Mesodermal cell (in vitro differentiated cells): ENCODE measurements around the gene GNG12.
A peak's percentile ranks its signal among the peaks of the same experiment; 100 is the strongest.

Experiments used
- H3K27ac ChIP-seq: 2 replicates; pipeline ENCODE4 v1.7.0; 2013; ENCODE audit warnings: mild to moderate bottlenecking, low read depth, low read length, moderate library complexity; ENCODE audit not compliant: severe bottlenecking
- H3K36me3 ChIP-seq: 2 replicates; pipeline ENCODE4 v1.7.1; 2013; ENCODE audit warnings: mild to moderate bottlenecking, low read length, moderate library complexity; ENCODE audit not compliant: control insufficient read depth, insufficient read depth
- H3K4me1 ChIP-seq: one replicate; pipeline ENCODE4 v1.7.1; 2013; ENCODE audit warnings: mild to moderate bottlenecking, low read length; ENCODE audit not compliant: insufficient read depth, control insufficient read depth, poor library complexity, severe bottlenecking
- H3K4me3 ChIP-seq: 2 replicates; pipeline ENCODE4 v1.7.0; 2013; ENCODE audit warnings: low read length, control low read depth, mild to moderate bottlenecking; ENCODE audit not compliant: insufficient read depth, poor library complexity, severe bottlenecking; ENCODE audit errors: extremely low read depth
- H3K9me3 ChIP-seq: 2 replicates; pipeline ENCODE4 v1.7.1; 2013; ENCODE audit warnings: mild to moderate bottlenecking, low read length, moderate library complexity; ENCODE audit not compliant: control insufficient read depth
- WGBS, 2 experiments: methylation state at CpG; one replicate each; pipeline ENCODE4 v1.1.5; 2013; ENCODE audit warnings: missing lambda C conversion rate in 2 of 2; ENCODE audit not compliant: insufficient coverage in 2 of 2; 5-methylcytosine and 5-hydroxymethylcytosine counted together

Gene GNG12

GRCh38 chr1:67721650-67722291, 111.5 kb downstream of the GNG12 start:
- no peak overlapping the region for H3K27ac ChIP-seq
- 100% methylated on average over 1 of the region's 2 CpGs; no CpG with 5 or more reads in 1 of the 2 experiments for WGBS, 2 experiments
- no peaks in the 10 kb centered on the region for H3K9me3 ChIP-seq
- H3K4me1 ChIP-seq, result peaks cover 20% of the 10 kb centered on the region
- H3K36me3 ChIP-seq, result peaks cover 6% of the 10 kb centered on the region
- H3K4me3 ChIP-seq, result no peak overlapping the region

DNA sequence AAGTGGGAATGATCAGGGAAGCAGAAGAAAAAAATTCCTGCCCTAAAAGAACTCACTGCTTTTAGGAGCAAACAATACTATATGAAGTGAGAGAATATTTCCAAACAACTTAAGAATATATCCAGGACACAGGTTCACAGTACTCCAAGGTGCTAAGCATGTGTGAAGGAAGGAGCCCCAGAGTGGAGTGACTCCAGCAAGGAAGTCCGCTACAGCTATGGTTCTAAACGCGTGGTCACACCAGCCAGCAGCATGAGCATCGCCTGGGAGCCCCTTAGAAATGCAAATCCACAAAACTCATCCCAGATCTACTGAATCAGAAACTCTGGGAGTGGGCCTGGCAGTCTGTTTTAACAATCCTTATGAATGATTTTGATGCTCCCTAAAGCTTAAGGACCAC, 112.2 kb downstream of the GNG12 start:
- H3K36me3 ChIP-seq, result peaks cover 2% of the 10 kb centered on the region
- no peaks in the 10 kb centered on the region for H3K9me3 ChIP-seq
- H3K27ac ChIP-seq, result no peak overlapping the region
- no peak overlapping the region for H3K4me3 ChIP-seq
- WGBS, 2 experiments, result 29 to 34% methylated on average over 4 of the region's 4 CpGs
- H3K4me1 ChIP-seq, result peaks cover 20% of the 10 kb centered on the region

GRCh38 chr1:67719329-67720196, 113.7 kb downstream of the GNG12 start:
- no peak overlapping the region for H3K27ac ChIP-seq
- H3K36me3 ChIP-seq, result no peaks in the 10 kb centered on the region
- no peaks in the 10 kb centered on the region for H3K9me3 ChIP-seq
- peaks cover 22% of the 10 kb centered on the region for H3K4me1 ChIP-seq
- 87% methylated on average over 4 of the region's 6 CpGs; no CpG with 5 or more reads in 1 of the 2 experiments for WGBS, 2 experiments
- H3K4me3 ChIP-seq, result no peak overlapping the region

GRCh38 chr1:67717876-67718275, 115.4 kb downstream of the GNG12 start:
- no peak overlapping the region for H3K4me3 ChIP-seq
- H3K9me3 ChIP-seq, result no peaks in the 10 kb centered on the region
- no peak overlapping the region for H3K27ac ChIP-seq
- 93 to 96% methylated on average over 3 to 4 of the region's 4 CpGs for WGBS, 2 experiments
- H3K36me3 ChIP-seq, result no peaks in the 10 kb centered on the region
- H3K4me1 ChIP-seq, result peaks cover 32% of the 10 kb centered on the region

GRCh38 chr1:67716800-67717199, 116.5 kb downstream of the GNG12 start:
- no peak overlapping the region for H3K27ac ChIP-seq
- WGBS, 2 experiments, result 93 to 97% methylated on average over 3 to 4 of the region's 4 CpGs
- H3K4me3 ChIP-seq, result no peak overlapping the region
- H3K4me1 ChIP-seq, result peaks cover 32% of the 10 kb centered on the region
- no peaks in the 10 kb centered on the region for H3K9me3 ChIP-seq
- H3K36me3 ChIP-seq, result no peaks in the 10 kb centered on the region

DNA sequence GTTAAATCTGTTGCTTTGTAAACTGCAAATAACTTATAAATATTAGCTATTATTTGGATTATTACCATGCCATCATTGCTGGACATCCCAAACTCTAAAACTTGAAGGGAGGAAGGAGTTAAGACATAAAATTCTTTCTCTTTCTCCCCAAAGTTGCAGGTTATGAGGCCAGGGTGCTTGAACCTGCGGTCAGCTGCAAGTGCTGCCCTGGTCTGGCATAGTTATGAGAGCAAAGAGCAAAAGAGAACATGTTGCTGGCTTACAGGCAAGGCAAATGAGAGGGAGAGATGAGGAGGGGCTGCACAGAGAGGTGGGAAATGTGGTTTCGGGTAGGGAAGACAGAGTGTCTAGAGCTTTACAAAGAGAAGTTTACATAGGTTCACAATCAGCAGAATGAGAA, 117.4 kb downstream of the GNG12 start:
- H3K9me3 ChIP-seq, result no peaks in the 10 kb centered on the region
- no peak overlapping the region for H3K27ac ChIP-seq
- no peaks in the 10 kb centered on the region for H3K36me3 ChIP-seq
- H3K4me1 ChIP-seq, result peaks cover 34% of the 10 kb centered on the region
- no peak overlapping the region for H3K4me3 ChIP-seq
- WGBS, 2 experiments, result 78% methylated on average over 1 of the region's 2 CpGs; no CpG with 5 or more reads in 1 of the 2 experiments

GRCh38 chr1:67713057-67713846, 120.0 kb downstream of the GNG12 start:
- H3K4me1 ChIP-seq, result peaks cover 43% of the 10 kb centered on the region

DNA sequence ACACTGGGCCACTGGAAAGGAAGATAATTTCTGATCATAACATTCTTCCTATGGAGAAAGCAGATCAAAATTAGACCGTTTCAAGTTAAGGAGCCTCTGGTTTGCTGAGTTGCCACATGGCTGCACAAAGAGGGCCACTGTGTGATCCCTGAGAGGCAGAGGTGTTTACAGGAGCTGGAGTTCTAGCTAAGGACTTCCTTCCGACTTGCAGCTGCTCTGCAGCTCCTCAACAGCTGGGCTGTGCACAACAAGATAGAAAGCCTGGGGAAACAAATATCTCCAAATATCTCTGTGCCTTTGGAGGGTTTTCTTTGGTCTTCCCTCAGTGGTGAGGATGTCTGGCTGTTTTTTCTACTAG, 121.4 kb downstream of the GNG12 start:
- Histone ChIP-seq H3K4me3 (no peak overlapping the region), H3K9me3 (no peaks in the 10 kb centered on the region), H3K36me3 (peaks cover 3% of the 10 kb centered on the region), H3K4me1 (peaks cover 51% of the 10 kb centered on the region), H3K27ac (peak overlapping the region; percentile 58)
- 72 to 88% methylated on average over 2 of the region's 2 CpGs for WGBS, 2 experiments

More at GRCh38 chr1:67713057-67713846, 120.0 kb downstream of the GNG12 start:
- WGBS, 2 experiments, result 80 to 100% methylated on average over 4 of the region's 6 CpGs
- Histone ChIP-seq H3K9me3 (no peaks in the 10 kb centered on the region), H3K36me3 (no peaks in the 10 kb centered on the region), H3K4me3 (no peak overlapping the region), H3K27ac (no peak overlapping the region)

DNA sequence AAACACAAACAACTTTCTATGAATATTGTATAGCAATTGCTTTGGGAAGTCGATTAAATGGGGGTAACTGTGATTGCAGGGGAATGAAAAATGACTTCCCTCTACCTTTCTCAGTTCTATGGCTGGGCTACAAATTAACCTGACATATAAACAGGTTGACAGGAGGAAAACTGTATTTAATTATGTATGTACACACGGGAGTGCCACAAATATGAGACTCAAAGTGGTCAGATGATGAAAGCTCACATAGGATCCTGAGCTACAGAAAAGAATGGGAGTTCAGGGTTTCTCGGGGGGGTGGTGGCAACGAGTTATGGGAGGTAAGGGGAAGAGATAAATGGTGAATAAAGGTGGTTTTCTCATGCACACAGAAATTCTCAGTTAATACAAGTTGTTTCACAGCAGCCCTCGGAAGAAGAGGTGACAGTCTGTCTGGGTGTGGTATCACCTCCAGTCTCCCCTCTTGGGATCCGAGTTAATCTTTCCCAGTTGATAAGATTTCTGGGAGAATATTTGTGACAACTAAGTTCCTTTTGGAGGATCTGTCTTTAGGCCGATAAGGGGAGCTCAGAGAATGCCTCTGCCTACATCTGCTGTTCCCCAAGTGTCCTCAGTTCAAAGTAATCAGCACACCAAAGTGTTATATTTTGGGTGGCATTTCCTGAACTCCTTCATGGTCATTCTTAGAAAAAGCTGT, 122.0 kb downstream of the GNG12 start:
- no peak overlapping the region for H3K4me3 ChIP-seq
- 83 to 93% methylated on average over 4 to 5 of the region's 7 CpGs for WGBS, 2 experiments
- no peaks in the 10 kb centered on the region for H3K9me3 ChIP-seq
- H3K36me3 ChIP-seq, result peaks cover 9% of the 10 kb centered on the region
- H3K4me1 ChIP-seq, result peaks cover 52% of the 10 kb centered on the region
- peak overlapping the region; percentile 58 for H3K27ac ChIP-seq

- Histone ChIP-seq H3K27ac (peak overlapping the region; percentile 54), H3K4me1 (peaks cover 52% of the 10 kb centered on the region), H3K9me3 (no peaks in the 10 kb centered on the region), H3K4me3 (no peak overlapping the region), H3K36me3 (peaks cover 17% of the 10 kb centered on the region)
- WGBS, 2 experiments, result 83 to 91% methylated on average over 5 of the region's 5 CpGs
Measured at GRCh38 chr1:67710417-67710816, 122.8 kb downstream of the GNG12 start.
